Measurements from ENCODE around the gene WDR46.
"Not testable (repeated sequence)": the region's sequence is repeated elsewhere in the genome, so short reads cannot be mapped to it uniquely, and the experiment has no call there.

WDR46 gene

GRCh38 chr6:33288141-33288920 lies 708 bp downstream of the WDR46 start:
- no peak for DNase-seq
- H3K27me3 ChIP-seq (ENCODE audit: insufficient read depth, low read depth, severe bottlenecking) = no peaks in the 10 kb centered on the region
- no peak for TF ChIP-seq CTCF (IDR thresholded peaks at IDR 0.05; ENCODE audit: low read depth, low read length)
- H3K4me3 ChIP-seq (ENCODE audit: low read depth, low read length) = peak overlapping the region; percentile 59
- H3K36me3 ChIP-seq = peaks cover 74% of the 10 kb centered on the region
- no peaks in the 10 kb centered on the region for H3K9me3 ChIP-seq (ENCODE audit: severe bottlenecking)
- peak overlapping the region; percentile 62 for H3K27ac ChIP-seq

GRCh38 chr6:33286946-33287914 lies 1.8 kb downstream of the WDR46 start:
- no peaks in the 10 kb centered on the region for H3K27me3 ChIP-seq (ENCODE audit: insufficient read depth, low read depth, severe bottlenecking)
- TF ChIP-seq CTCF (IDR thresholded peaks at IDR 0.05; ENCODE audit: low read depth, low read length) = no peak
- H3K4me3 ChIP-seq (ENCODE audit: low read depth, low read length) = no peak overlapping the region
- no peak for DNase-seq
- no peak overlapping the region for H3K27ac ChIP-seq
- peaks cover 73% of the 10 kb centered on the region for H3K36me3 ChIP-seq
- no peaks in the 10 kb centered on the region for H3K9me3 ChIP-seq (ENCODE audit: severe bottlenecking)

GRCh38 chr6:33285214-33285613 lies 3.8 kb downstream of the WDR46 start:
- not testable (repeated sequence) for H3K9me3 ChIP-seq (ENCODE audit: severe bottlenecking); H3K4me3 ChIP-seq (ENCODE audit: low read depth, low read length); H3K27ac ChIP-seq; DNase-seq; H3K27me3 ChIP-seq (ENCODE audit: insufficient read depth, low read depth, severe bottlenecking)
- peaks cover 73% of the 10 kb centered on the region for H3K36me3 ChIP-seq

- no peak for TF ChIP-seq CTCF (IDR thresholded peaks at IDR 0.05; ENCODE audit: low read depth, low read length)
- Histone ChIP-seq H3K4me3 (ENCODE audit: low read depth, low read length) (no peak overlapping the region), H3K27ac (peak overlapping the region; percentile 49), H3K36me3 (peaks cover 80% of the 10 kb centered on the region), H3K9me3 (ENCODE audit: severe bottlenecking) (no peaks in the 10 kb centered on the region), H3K27me3 (ENCODE audit: insufficient read depth, low read depth, severe bottlenecking) (no peaks in the 10 kb centered on the region)
- DNase-seq = no peak
Observed at GRCh38 chr6:33280539-33280938, 8.5 kb downstream of the WDR46 start.

GRCh38 chr6:33279971-33280511 lies 9.0 kb downstream of the WDR46 start:
- peak; percentile 96 for TF ChIP-seq CTCF (IDR thresholded peaks at IDR 0.05; ENCODE audit: low read depth, low read length)
- Histone ChIP-seq H3K4me3 (ENCODE audit: low read depth, low read length) (no peak overlapping the region), H3K9me3 (ENCODE audit: severe bottlenecking) (no peaks in the 10 kb centered on the region), H3K27ac (peak overlapping the region; percentile 82), H3K27me3 (ENCODE audit: insufficient read depth, low read depth, severe bottlenecking) (no peaks in the 10 kb centered on the region), H3K36me3 (peaks cover 80% of the 10 kb centered on the region)
- peak; percentile 93 for DNase-seq

GRCh38 chr6:33279257-33279695 lies 9.8 kb downstream of the WDR46 start:
- peak overlapping the region; percentile 82 for H3K27ac ChIP-seq
- peak; percentile 81 for DNase-seq
- no peaks in the 10 kb centered on the region for H3K27me3 ChIP-seq (ENCODE audit: insufficient read depth, low read depth, severe bottlenecking)
- H3K36me3 ChIP-seq = peaks cover 80% of the 10 kb centered on the region
- no peak for TF ChIP-seq CTCF (IDR thresholded peaks at IDR 0.05; ENCODE audit: low read depth, low read length)
- no peak overlapping the region for H3K4me3 ChIP-seq (ENCODE audit: low read depth, low read length)
- no peaks in the 10 kb centered on the region for H3K9me3 ChIP-seq (ENCODE audit: severe bottlenecking)
